ENCODE results near the gene NEURL3.
"Not testable (repeated sequence)": the region's sequence is repeated elsewhere in the genome, so short reads cannot be mapped to it uniquely, and the experiment has no call there.

NEURL3 gene

GRCh38 chr2:96486696-96487095, 18.5 kb downstream of the NEURL3 start:
- DNase-seq (ENCODE audit: low read depth in 4 of 4, low spot score in 1 of 4), result no peak

GRCh38 chr2:96485751-96486651, 19.2 kb downstream of the NEURL3 start:
- DNase-seq (ENCODE audit: low read depth in 4 of 4, low spot score in 1 of 4), result peak; percentile 46 to 70 (median 62)

GRCh38 chr2:96485350-96485749, 19.8 kb downstream of the NEURL3 start:
- DNase-seq (ENCODE audit: low read depth in 4 of 4, low spot score in 1 of 4), result no peak

- DNase-seq (ENCODE audit: low read depth in 4 of 4, low spot score in 1 of 4), result no peak
These were observed 21.1 kb downstream of the NEURL3 start for GRCh38 chr2:96484091-96484490.

- DNase-seq (ENCODE audit: low read depth in 4 of 4, low spot score in 1 of 4), result no peak
These were observed 27.7 kb downstream of the NEURL3 start for GRCh38 chr2:96477458-96477857.

GRCh38 chr2:96471772-96472171, 33.4 kb downstream of the NEURL3 start:
- DNase-seq (ENCODE audit: low read depth in 4 of 4, low spot score in 1 of 4), result no peak

- DNase-seq (ENCODE audit: low read depth in 4 of 4, low spot score in 1 of 4), result peak; percentile 26 to 48 (median 39)
These were observed 34.5 kb downstream of the NEURL3 start for GRCh38 chr2:96470636-96471035.

GRCh38 chr2:96470109-96470508, 35.0 kb downstream of the NEURL3 start:
- no peak for DNase-seq (ENCODE audit: low read depth in 4 of 4, low spot score in 1 of 4)

GRCh38 chr2:96468904-96469303, 36.3 kb downstream of the NEURL3 start:
- DNase-seq (ENCODE audit: low read depth in 4 of 4, low spot score in 1 of 4), result no peak

- no peak for DNase-seq (ENCODE audit: low read depth in 4 of 4, low spot score in 1 of 4)
These were observed 40.5 kb downstream of the NEURL3 start for GRCh38 chr2:96464651-96465050.

- no peak for DNase-seq (ENCODE audit: low read depth in 4 of 4, low spot score in 1 of 4)
These were observed 41.1 kb downstream of the NEURL3 start for GRCh38 chr2:96464061-96464460.

- DNase-seq (ENCODE audit: low read depth in 4 of 4, low spot score in 1 of 4), result no peak
These were observed 42.0 kb downstream of the NEURL3 start for GRCh38 chr2:96463119-96463518.

GRCh38 chr2:96461616-96462015, 43.5 kb downstream of the NEURL3 start:
- not testable (repeated sequence) for DNase-seq (ENCODE audit: low read depth in 4 of 4, low spot score in 1 of 4)

GRCh38 chr2:96452053-96452452, 53.1 kb downstream of the NEURL3 start:
- no peak for DNase-seq (ENCODE audit: low read depth in 4 of 4, low spot score in 1 of 4)

GRCh38 chr2:96449637-96450036, 55.5 kb downstream of the NEURL3 start:
- DNase-seq (ENCODE audit: low read depth in 4 of 4, low spot score in 1 of 4), result no peak

- no peak for DNase-seq (ENCODE audit: low read depth in 4 of 4, low spot score in 1 of 4)
These were observed 56.0 kb downstream of the NEURL3 start for GRCh38 chr2:96449174-96449573.

- no peak for DNase-seq (ENCODE audit: low read depth in 4 of 4, low spot score in 1 of 4)
These were observed 57.4 kb downstream of the NEURL3 start for GRCh38 chr2:96447726-96448125.
